Measurements from ENCODE around the gene CRADD.

CRADD gene

DNA sequence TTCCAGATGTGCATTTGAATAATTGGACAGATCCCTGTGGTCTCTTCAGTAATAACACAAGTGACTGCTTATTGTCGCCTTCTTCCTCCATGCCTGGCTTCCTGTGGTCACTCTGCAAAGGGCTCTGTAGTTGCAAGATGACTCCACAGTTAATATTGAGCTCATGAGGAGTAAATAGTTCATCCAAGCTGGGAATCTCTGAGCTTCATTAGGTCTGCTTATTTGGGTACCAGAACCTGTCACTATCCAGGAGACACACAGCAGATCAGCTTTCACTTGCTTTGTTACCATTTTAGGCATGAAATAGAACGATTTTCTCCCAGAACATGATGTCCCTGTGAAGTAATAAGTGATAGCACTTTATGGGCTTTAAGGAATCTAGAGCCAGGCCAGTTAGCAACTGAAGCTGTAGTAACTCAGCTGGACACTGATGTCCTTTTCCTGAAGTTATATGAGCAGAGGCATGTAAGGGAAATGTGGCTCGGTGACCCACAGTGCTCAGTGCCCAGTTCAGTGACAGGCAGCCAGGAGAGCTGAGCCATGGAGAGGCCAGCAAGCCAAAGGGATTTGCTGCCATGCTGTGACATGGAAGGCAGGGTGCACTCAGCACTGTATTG is 50.1 kb downstream of the CRADD start:
- H3K4me3 Mint-ChIP-seq, result no peak overlapping the region
- peaks cover 3% of the 10 kb centered on the region for H3K4me1 Mint-ChIP-seq (ENCODE audit: low read depth)
- H3K36me3 Mint-ChIP-seq (ENCODE audit: low read depth), result no peaks in the 10 kb centered on the region
- no peaks in the 10 kb centered on the region for H3K27me3 Mint-ChIP-seq (ENCODE audit: low read depth)
- no peak overlapping the region for H3K27ac Mint-ChIP-seq
- peaks cover 5% of the 10 kb centered on the region for H3K9me3 Mint-ChIP-seq

DNA sequence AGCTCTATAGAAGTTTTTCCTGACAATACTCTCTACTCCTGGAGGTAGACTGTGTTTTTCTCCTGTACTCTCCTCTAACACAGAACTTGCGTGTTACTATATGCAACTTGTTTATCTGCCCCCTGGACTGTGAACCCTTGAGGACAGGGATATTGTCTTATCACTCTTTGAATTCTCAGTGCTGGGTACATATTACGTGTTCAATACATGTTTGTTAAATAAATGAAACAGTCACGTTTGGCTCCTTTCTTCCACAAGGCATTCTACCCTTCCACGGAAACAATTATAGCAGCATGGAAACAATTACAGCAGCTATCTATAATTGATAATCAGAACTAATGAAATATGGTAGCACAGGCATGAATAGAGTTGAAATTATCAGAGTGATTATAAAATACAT is 50.7 kb downstream of the CRADD start:
- no peak overlapping the region for H3K4me3 Mint-ChIP-seq
- H3K4me1 Mint-ChIP-seq (ENCODE audit: low read depth), result peaks cover 3% of the 10 kb centered on the region
- H3K36me3 Mint-ChIP-seq (ENCODE audit: low read depth), result no peaks in the 10 kb centered on the region
- no peak overlapping the region for H3K27ac Mint-ChIP-seq
- H3K9me3 Mint-ChIP-seq, result no peaks in the 10 kb centered on the region
- H3K27me3 Mint-ChIP-seq (ENCODE audit: low read depth), result no peaks in the 10 kb centered on the region

DNA sequence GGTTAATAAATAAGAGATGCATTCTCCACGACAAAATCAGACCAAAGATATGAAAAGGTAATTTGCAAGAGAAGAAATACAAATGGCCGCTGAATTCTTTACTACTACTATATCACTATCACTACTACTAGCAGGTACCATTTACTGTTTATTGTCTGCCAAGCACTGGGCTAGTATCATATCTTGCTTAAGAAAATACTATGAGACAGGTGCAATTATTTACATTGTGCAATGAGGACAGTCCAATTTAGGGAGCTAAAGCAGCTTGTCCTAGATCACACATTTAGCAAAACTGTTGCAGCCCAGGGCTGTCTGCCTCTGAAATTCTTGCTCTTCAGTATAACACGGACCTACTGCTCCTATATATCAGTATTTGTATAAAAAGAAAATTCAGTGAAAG is 52.8 kb downstream of the CRADD start:
- Mint-ChIP-seq H3K4me3 (no peak overlapping the region), H3K27ac (no peak overlapping the region), H3K27me3 (ENCODE audit: low read depth) (no peaks in the 10 kb centered on the region), H3K9me3 (no peaks in the 10 kb centered on the region), H3K36me3 (ENCODE audit: low read depth) (no peaks in the 10 kb centered on the region), H3K4me1 (ENCODE audit: low read depth) (peaks cover 3% of the 10 kb centered on the region)

DNA sequence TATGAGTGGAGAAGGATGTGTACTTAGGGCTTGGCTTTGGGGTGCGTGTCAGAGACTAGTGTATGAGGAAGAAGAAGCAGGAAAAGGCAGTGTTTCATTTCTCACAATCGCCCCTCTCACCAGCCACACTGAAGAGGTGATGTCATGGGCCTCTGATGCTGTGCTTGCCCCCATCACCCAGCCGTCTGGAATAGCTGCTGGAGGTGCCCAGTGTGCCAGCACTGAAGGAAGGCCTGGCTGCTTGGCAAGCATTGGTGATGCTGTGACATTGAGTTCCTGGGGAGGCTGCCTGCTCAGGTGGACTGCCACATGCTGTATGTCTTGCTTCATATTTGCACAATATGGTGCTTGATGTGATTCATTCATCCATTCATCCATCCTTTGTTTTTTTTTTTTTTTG is 56.2 kb downstream of the CRADD start:
- Mint-ChIP-seq H3K4me1 (ENCODE audit: low read depth) (peaks cover 4% of the 10 kb centered on the region), H3K27ac (no peak overlapping the region), H3K27me3 (ENCODE audit: low read depth) (no peaks in the 10 kb centered on the region), H3K4me3 (no peak overlapping the region), H3K9me3 (no peaks in the 10 kb centered on the region), H3K36me3 (ENCODE audit: low read depth) (no peaks in the 10 kb centered on the region)

DNA sequence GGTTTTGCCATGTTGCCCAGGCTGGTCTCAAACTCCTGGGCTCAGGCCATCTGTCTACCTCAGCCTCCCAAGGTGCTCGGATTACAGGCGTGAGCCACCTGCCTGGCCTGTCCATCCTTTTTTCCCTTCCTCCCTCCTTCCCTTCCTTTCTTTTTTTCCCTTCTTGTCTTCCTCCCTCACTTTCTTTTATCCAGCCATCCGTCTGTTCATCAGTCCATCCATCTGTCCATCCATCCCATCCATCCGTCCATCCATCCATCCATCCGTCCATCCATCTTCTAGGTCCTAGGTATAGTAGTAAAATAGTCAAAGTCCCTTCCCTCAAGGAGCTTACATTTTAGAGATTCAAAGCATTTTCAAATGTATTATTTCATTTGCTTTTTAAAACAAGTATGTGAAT is 56.8 kb downstream of the CRADD start:
- no peaks in the 10 kb centered on the region for H3K27me3 Mint-ChIP-seq (ENCODE audit: low read depth)
- H3K27ac Mint-ChIP-seq, result no peak overlapping the region
- H3K9me3 Mint-ChIP-seq, result no peaks in the 10 kb centered on the region
- peaks cover 4% of the 10 kb centered on the region for H3K4me1 Mint-ChIP-seq (ENCODE audit: low read depth)
- H3K4me3 Mint-ChIP-seq, result no peak overlapping the region
- no peaks in the 10 kb centered on the region for H3K36me3 Mint-ChIP-seq (ENCODE audit: low read depth)

DNA sequence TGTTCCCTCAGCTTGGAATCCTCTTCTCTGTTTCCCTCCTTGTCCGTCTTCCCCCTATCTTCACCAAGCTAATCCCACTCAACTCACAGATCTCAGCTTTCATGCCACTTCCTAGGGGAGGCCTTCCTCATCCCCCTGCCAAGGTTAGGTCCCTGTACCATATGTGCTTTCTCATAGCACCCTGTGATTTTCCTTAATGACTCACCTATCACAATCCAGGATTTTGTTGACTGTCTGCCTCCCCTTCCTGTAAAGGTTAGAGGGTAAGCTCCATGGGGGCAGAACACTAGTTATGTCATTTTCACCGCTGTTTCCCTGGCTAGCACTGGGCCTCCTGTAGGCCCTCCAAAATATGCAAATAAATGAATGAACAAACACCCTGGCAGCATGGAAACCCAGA is 57.6 kb downstream of the CRADD start:
- no peaks in the 10 kb centered on the region for H3K36me3 Mint-ChIP-seq (ENCODE audit: low read depth)
- H3K27ac Mint-ChIP-seq, result no peak overlapping the region
- H3K9me3 Mint-ChIP-seq, result no peaks in the 10 kb centered on the region
- H3K4me3 Mint-ChIP-seq, result no peak overlapping the region
- H3K4me1 Mint-ChIP-seq (ENCODE audit: low read depth), result peaks cover 4% of the 10 kb centered on the region
- H3K27me3 Mint-ChIP-seq (ENCODE audit: low read depth), result no peaks in the 10 kb centered on the region

DNA sequence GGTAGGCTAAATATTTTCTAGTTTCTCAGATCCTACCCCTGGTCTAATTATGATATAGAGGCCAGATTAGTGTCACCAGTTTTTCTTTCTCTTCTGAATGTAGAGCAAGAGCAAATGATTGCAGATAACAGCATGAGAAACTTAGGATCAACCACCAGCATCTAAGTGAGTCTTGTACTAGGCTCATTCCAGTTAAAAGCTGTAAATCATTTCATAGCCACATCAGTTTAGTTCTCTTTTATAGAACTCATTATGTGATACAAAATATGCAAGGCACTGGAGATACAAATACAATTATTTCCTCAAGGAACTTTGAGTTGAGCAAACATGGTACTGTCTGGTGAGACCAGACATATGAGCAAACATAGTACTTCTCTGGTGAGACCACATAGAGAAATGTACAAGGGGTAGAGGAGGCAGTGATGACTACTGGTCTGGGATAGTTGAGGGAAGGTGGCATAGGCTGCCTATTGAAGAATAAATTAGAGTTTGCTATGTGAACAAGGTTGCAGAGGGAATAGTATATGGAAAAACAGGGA is 59.5 kb downstream of the CRADD start:
- Mint-ChIP-seq H3K27ac (no peak overlapping the region), H3K36me3 (ENCODE audit: low read depth) (no peaks in the 10 kb centered on the region), H3K4me1 (ENCODE audit: low read depth) (peaks cover 14% of the 10 kb centered on the region), H3K4me3 (no peak overlapping the region), H3K9me3 (no peaks in the 10 kb centered on the region), H3K27me3 (ENCODE audit: low read depth) (no peaks in the 10 kb centered on the region)

DNA sequence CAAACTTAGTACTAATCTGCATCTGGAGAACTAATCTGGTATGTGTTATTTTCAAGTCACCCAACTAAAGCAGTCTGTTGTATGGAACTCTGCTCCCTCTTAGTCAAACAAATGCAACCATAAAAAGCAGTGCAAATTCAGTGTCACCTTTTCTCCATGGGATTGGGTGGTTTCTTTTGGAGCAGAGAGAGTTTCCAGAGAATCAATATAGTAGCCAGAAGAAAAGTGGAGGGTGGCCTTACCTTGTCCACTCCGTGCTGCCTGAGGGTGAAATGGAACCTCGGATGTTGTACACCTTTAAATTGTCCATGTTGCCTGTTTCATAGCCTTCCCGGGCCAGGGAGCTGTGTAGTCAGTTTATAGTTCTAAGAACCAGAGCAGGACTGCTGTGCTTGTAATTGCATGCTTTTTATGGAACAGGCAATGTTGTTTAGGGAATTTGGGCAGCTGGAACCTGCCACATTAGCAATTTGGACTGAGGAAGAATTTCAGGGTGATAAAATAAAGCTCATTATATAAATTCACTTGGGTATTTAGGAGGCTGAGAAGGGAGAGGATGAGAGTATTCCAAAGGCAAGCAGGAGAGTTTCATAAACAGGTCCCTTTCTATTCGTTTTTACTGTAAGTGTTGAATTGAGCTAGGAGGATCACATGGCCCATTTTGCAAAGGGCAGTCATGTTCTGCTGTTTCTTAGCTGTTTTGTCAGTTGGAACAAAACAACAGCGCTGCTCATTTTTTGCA is 60.5 kb downstream of the CRADD start:
- Mint-ChIP-seq H3K4me3 (no peak overlapping the region), H3K27ac (no peak overlapping the region), H3K36me3 (ENCODE audit: low read depth) (no peaks in the 10 kb centered on the region), H3K4me1 (ENCODE audit: low read depth) (peaks cover 21% of the 10 kb centered on the region), H3K9me3 (no peaks in the 10 kb centered on the region), H3K27me3 (ENCODE audit: low read depth) (no peaks in the 10 kb centered on the region)

DNA sequence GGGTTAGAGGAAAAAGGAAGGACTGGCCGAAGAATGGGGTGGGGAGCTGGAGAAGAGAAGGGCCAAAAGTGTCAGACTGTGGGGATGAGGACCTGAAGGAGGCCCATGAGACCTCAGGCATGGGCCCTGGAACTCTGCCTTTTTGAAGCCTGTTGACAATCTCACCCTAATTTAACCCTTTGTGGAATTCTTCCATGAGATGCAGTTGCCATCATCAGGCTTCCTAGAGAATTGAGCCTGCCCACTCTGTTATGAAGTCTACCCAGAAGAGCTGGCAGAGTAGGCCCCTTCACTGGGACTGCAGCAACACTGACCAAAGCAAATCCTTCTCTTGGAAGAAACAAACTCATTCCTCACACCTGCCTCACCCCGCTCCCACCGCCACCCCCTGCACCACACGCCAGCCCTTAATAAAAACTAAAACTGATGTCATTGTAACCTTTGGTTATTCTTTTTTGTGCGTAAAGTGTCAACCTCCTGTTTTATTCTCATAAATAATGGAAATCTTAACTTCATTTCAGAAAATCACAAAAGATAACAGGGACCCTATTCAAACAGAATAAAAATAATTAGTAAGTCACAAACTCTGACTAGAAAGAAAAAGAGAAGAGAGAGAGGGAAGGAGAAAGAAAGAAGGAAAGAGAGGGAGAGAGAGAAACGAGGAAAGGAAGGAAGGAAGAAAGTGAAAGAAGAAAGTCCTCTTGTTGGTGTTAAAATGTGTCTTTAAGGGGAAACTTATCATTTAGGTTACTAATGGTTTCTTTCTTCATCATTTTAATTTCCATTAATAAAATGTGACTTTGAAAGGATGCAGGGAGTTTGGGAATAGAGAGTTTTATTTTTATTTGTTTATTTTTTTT is 61.3 kb downstream of the CRADD start:
- H3K27ac Mint-ChIP-seq, result no peak overlapping the region

DNA sequence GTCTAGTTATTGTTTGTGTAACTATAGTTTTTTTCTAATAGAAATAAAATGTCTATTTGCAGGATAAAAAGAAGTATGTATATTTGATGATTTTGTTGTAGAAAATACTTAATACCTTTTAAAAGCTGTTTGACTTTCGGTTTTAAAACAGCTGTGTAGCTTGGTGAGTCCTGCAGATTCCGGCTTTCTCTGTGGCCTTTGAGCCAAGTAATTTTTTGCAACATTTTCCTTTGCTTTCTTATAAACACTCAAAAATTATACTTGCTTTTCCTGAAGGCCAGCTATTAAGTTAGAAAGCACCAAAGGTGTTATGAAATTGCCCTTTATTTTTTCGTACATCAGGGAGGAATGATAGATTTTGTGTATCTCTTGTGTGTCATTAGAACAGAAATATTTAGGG is 63.6 kb downstream of the CRADD start:
- H3K36me3 Mint-ChIP-seq (ENCODE audit: low read depth), result no peaks in the 10 kb centered on the region
- peaks cover 38% of the 10 kb centered on the region for H3K4me1 Mint-ChIP-seq (ENCODE audit: low read depth)
- H3K9me3 Mint-ChIP-seq, result no peaks in the 10 kb centered on the region
- H3K27me3 Mint-ChIP-seq (ENCODE audit: low read depth), result no peaks in the 10 kb centered on the region
- H3K4me3 Mint-ChIP-seq, result no peak overlapping the region
- H3K27ac Mint-ChIP-seq, result no peak overlapping the region

More for the DNA sequence above, 61.3 kb downstream of the CRADD start:
- peaks cover 28% of the 10 kb centered on the region for H3K4me1 Mint-ChIP-seq (ENCODE audit: low read depth)
- no peaks in the 10 kb centered on the region for H3K36me3 Mint-ChIP-seq (ENCODE audit: low read depth)
- no peaks in the 10 kb centered on the region for H3K9me3 Mint-ChIP-seq
- no peaks in the 10 kb centered on the region for H3K27me3 Mint-ChIP-seq (ENCODE audit: low read depth)
- no peak overlapping the region for H3K4me3 Mint-ChIP-seq

DNA sequence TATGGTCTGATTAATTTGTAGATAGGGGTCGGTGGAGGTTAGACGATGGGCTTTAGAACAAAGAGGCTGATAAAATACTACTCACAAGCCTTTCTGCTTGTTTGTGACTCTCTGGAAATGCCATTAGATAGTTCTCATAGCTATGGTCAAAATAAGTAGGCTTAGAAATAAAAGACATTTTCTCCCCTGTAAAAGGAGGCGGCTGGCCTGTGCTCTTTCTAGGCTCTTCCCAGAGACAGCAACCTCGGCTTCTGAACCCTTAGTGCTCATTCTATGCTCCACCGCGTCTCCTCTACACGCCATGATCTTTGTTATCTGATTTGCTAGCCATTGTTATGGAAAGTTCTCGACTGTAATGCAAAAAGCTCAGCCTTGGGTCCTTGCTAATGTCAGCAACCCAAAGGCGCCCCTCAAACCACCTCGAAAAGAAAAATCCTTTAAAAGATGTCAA is 64.5 kb downstream of the CRADD start:
- Mint-ChIP-seq H3K4me1 (ENCODE audit: low read depth) (peaks cover 38% of the 10 kb centered on the region), H3K9me3 (no peaks in the 10 kb centered on the region), H3K4me3 (peak overlapping the region; percentile 83), H3K27ac (peak overlapping the region; percentile 65), H3K27me3 (ENCODE audit: low read depth) (no peaks in the 10 kb centered on the region), H3K36me3 (ENCODE audit: low read depth) (no peaks in the 10 kb centered on the region)

DNA sequence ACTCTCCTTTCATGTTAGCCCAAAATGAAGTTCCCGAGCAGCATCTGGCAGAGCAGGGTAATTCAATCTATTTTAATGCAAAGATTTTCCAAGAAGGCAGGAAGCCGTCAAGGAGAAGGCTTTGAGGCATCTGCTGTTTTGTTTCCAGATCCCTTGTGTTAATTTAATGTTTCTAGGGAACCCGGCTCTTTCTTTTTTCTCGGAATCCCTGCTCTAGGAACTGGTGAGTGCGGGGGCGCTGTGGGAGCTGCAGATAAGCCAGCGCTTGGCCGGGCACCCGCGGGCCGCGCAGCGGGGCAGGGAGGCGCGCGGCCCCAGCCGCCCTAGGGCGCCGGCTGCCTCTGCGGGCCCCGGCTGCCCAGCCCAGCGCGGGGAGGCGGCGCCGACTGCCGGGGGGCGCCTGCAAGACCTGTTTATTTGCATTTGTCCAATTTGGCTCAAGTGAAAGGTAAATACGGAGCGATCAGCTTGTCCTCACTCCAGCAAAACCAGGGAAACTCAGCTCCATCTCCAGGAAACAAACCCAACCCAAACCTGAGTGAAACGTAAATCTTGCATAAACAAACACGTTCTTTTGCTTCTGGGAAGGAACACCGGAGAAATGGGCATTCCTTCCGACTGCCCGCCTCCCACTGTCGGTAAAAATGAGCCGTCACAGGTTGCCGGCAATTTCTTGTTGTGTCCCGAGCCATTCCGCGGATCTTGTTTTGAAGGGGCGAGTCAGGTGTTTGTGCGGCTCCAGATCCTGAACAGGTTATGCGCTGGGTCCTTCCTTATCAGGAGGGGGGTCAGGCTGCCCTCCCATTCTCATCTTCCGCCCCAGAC is 65.1 kb downstream of the CRADD start:
- peak overlapping the region; percentile 86 for H3K27ac Mint-ChIP-seq
- H3K4me1 Mint-ChIP-seq (ENCODE audit: low read depth), result peaks cover 38% of the 10 kb centered on the region
- no peaks in the 10 kb centered on the region for H3K27me3 Mint-ChIP-seq (ENCODE audit: low read depth)
- no peaks in the 10 kb centered on the region for H3K9me3 Mint-ChIP-seq
- peak overlapping the region; percentile 87 for H3K4me3 Mint-ChIP-seq
- H3K36me3 Mint-ChIP-seq (ENCODE audit: low read depth), result no peaks in the 10 kb centered on the region

DNA sequence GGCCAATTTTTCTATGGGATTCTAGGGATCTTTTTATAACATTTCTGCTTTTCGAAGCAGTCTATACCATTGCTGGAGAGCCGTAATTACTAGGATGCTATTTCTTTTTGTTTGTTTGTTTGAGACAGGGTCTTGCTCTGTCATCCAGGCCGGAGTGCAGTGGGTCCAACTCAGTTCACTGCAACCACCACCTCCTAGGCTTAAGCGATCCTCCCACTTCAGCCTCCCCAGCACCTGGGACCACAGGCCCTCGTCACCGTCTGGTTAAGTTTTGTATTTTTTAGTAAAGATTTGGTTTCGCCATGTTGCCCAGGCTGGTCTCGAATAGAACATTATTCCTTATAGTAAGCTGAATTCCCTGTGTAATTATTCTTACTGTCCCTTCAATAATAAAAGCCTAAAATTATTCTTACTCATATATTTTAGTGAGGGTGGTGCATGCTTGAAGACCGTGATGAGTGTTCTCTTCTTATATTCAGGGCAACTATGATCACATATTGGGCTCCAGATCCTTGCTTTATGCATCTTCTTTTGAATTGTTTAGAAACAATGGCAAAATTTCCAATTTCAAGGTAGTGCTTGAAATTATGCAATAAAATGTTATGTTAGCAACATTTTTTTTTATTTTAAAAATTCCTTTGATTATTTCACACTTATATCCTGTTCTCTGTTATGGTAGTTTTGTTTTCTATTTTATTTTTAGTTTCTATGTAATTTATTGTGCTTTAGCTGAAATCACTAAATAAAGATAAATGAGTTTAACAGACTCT is 66.2 kb downstream of the CRADD start:
- peaks cover 34% of the 10 kb centered on the region for H3K4me1 Mint-ChIP-seq (ENCODE audit: low read depth)
- H3K27ac Mint-ChIP-seq, result peak overlapping the region; percentile 9
- H3K27me3 Mint-ChIP-seq (ENCODE audit: low read depth), result no peaks in the 10 kb centered on the region
- no peaks in the 10 kb centered on the region for H3K9me3 Mint-ChIP-seq
- peak overlapping the region; percentile 40 for H3K4me3 Mint-ChIP-seq
- no peaks in the 10 kb centered on the region for H3K36me3 Mint-ChIP-seq (ENCODE audit: low read depth)
